ENCODE data around the gene CD48.

Gene CD48

GRCh38 chr1:160711602-160712311 lies at the start of gene CD48:
TSS of gene CD48 (minus strand) at chr1:160711822. CDS start at chr1:160711763, 59 bp downstream.
- Histone ChIP-seq H3K9me3 (ENCODE audit: control insufficient read depth, low read length) (no peaks in the 10 kb centered on the region), H3K79me2 (no peaks in the 10 kb centered on the region), H2AFZ (no peak within 1 kb of the TSS), H3K4me3 (ENCODE audit: low read depth, low read length) (no peak within 1 kb of the TSS), H3K4me2 (ENCODE audit: low read length) (no peak within 1 kb of the TSS), H3K27ac (no peak within 1 kb of the TSS), H3K9ac (no peak within 1 kb of the TSS), H3K36me3 (ENCODE audit: control insufficient read depth, insufficient read depth, low read length) (no peaks in the 10 kb centered on the region), H3K27me3 (ENCODE audit: control insufficient read depth, insufficient read depth, low read length) (no peaks in the 10 kb centered on the region), H3K4me1 (no peaks in the 10 kb centered on the region)
- TF ChIP-seq CTCF (IDR thresholded peaks at IDR 0.05), result no peak

GRCh38 chr1:160761046-160761445 lies 49.4 kb upstream of the CD48 start:
- no peaks in the 10 kb centered on the region for H3K36me3 ChIP-seq (ENCODE audit: control insufficient read depth, insufficient read depth, low read length)
- no peak overlapping the region for H3K4me2 ChIP-seq (ENCODE audit: low read length)
- H3K27me3 ChIP-seq (ENCODE audit: control insufficient read depth, insufficient read depth, low read length), result no peaks in the 10 kb centered on the region
- H3K27ac ChIP-seq, result no peak overlapping the region
- H3K79me2 ChIP-seq, result no peaks in the 10 kb centered on the region
- H3K4me3 ChIP-seq (ENCODE audit: low read depth, low read length), result no peak overlapping the region
- no peaks in the 10 kb centered on the region for H3K9me3 ChIP-seq (ENCODE audit: control insufficient read depth, low read length)
- H3K4me1 ChIP-seq, result no peaks in the 10 kb centered on the region
- no peak overlapping the region for H2AFZ ChIP-seq
- TF ChIP-seq CTCF (IDR thresholded peaks at IDR 0.05), result no peak
- H3K9ac ChIP-seq, result no peak overlapping the region

GRCh38 chr1:160759740-160760139 lies 48.1 kb upstream of the CD48 start:
- Histone ChIP-seq H3K79me2 (no peaks in the 10 kb centered on the region), H3K27me3 (ENCODE audit: control insufficient read depth, insufficient read depth, low read length) (no peaks in the 10 kb centered on the region), H3K9ac (no peak overlapping the region), H3K4me3 (ENCODE audit: low read depth, low read length) (no peak overlapping the region), H3K4me2 (ENCODE audit: low read length) (no peak overlapping the region), H2AFZ (no peak overlapping the region), H3K9me3 (ENCODE audit: control insufficient read depth, low read length) (no peaks in the 10 kb centered on the region), H3K36me3 (ENCODE audit: control insufficient read depth, insufficient read depth, low read length) (no peaks in the 10 kb centered on the region), H3K4me1 (no peaks in the 10 kb centered on the region), H3K27ac (no peak overlapping the region)
- TF ChIP-seq CTCF (IDR thresholded peaks at IDR 0.05), result no peak

GRCh38 chr1:160758521-160758920 lies 46.9 kb upstream of the CD48 start:
- no peaks in the 10 kb centered on the region for H3K4me1 ChIP-seq
- H3K4me3 ChIP-seq (ENCODE audit: low read depth, low read length), result no peak overlapping the region
- no peak overlapping the region for H3K9ac ChIP-seq
- H2AFZ ChIP-seq, result no peak overlapping the region
- no peaks in the 10 kb centered on the region for H3K27me3 ChIP-seq (ENCODE audit: control insufficient read depth, insufficient read depth, low read length)
- H3K27ac ChIP-seq, result no peak overlapping the region
- no peak overlapping the region for H3K4me2 ChIP-seq (ENCODE audit: low read length)
- no peaks in the 10 kb centered on the region for H3K9me3 ChIP-seq (ENCODE audit: control insufficient read depth, low read length)
- no peak for TF ChIP-seq CTCF (IDR thresholded peaks at IDR 0.05)
- H3K36me3 ChIP-seq (ENCODE audit: control insufficient read depth, insufficient read depth, low read length), result no peaks in the 10 kb centered on the region
- H3K79me2 ChIP-seq, result no peaks in the 10 kb centered on the region

GRCh38 chr1:160756849-160757201 lies 45.2 kb upstream of the CD48 start:
- no peaks in the 10 kb centered on the region for H3K36me3 ChIP-seq (ENCODE audit: control insufficient read depth, insufficient read depth, low read length)
- no peak for TF ChIP-seq CTCF (IDR thresholded peaks at IDR 0.05)
- H3K4me3 ChIP-seq (ENCODE audit: low read depth, low read length), result no peak overlapping the region
- H3K4me2 ChIP-seq (ENCODE audit: low read length), result no peak overlapping the region
- no peaks in the 10 kb centered on the region for H3K9me3 ChIP-seq (ENCODE audit: control insufficient read depth, low read length)
- H3K79me2 ChIP-seq, result no peaks in the 10 kb centered on the region
- H3K27me3 ChIP-seq (ENCODE audit: control insufficient read depth, insufficient read depth, low read length), result no peaks in the 10 kb centered on the region
- no peak overlapping the region for H3K27ac ChIP-seq
- H3K9ac ChIP-seq, result no peak overlapping the region
- no peaks in the 10 kb centered on the region for H3K4me1 ChIP-seq
- H2AFZ ChIP-seq, result no peak overlapping the region
